ENCODE data around the gene ZNF689.
A peak's percentile ranks its signal among the peaks of the same experiment; 100 is the strongest.

ZNF689 gene

DNA sequence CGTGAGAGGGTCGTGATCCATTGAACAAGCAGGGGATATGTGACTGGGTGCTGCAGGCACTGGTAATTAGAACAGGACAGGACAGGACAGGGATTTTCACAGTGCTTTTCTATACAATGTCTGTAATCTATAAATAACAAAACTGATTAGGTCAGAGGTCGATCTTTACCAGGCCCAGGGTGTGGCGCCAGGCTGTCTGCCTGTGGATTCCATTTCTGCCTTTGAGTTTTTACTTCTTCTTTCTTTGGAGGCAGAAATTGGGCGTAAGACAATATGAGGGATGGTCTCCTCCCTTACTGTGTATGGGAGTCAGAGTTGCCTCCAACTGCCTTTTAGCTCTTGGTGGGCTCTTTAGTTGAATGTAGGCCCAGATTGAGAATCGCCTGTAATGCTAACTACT lies 50.5 kb downstream of the ZNF689 start:
- DNase-seq: no peak

DNA sequence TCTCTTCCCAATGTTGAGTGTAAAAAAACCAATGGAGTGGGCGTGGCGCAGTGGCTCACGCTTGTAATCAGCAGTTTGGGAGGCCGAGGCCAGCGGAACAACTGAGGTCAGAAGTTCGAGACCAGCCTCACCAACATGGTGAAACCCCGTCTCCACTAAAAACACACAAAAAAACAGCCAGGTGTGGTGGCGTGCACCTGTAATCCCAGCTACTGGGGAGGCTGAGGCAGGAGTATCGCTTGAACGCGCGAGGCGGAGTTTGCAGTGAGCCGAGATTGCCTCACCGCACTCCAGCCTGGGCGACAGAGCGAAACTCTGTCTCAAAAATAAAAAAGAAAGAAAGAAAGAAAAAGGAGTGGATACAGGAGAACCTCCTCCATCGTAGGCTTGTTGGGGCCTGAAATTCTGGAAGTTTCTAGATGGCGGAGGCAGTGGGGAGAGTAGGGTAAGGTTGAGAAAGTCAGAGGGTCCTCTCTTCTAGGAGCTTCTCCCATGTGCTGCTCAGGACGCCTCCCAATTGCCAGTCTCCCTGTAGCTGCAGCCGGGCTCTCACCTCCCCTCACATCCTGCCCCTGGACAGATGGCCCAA lies 51.3 kb downstream of the ZNF689 start:
- no peak for DNase-seq

DNA sequence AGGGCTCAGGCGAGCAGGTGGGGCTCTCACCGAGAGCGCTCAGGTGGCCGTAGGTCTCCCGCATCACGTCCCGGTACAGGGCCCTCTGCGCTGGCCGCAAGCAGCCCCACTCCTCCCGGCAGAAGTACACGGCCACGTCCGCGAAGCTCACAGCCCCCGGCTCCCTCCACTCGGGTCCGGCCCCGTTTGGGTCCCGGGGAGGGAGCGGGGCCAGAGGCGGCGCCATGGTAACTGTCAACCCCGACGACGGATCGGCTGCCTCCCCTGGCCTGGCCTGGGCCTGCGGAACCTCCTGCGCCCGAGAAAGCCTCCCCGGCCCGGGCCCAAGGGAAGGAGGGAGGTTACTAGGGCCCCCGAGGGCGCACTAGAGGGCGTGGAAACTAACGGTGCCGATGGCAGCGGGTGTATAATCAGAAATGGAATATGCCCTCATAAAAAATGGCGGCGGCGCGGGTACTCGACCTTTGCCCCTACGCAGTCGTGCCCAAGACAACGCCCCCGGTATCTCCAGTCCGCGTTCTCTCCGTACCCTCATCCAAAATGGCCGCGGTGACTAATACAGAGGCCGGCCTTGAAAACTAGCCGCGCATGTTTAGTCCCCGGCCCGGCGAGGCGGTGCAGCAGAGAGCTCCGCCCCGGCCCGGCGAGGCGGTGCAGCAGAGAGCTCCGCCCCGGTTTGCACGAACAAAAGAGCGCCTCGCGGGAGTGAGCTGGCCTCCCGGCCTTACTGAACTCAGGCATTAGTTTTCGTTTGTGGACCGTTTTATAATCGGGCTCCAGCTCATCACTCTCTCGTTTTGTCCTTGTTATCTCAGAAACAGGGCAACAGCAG lies 52.0 kb downstream of the ZNF689 start, which contains the start of gene ZNF764:
Gene ZNF764, minus strand, starts transcription at position 418 of the 832 bp plus-strand sequence. Its CDS starts 192 bp downstream, at position 226.
- peak; percentile 90 for DNase-seq

DNA sequence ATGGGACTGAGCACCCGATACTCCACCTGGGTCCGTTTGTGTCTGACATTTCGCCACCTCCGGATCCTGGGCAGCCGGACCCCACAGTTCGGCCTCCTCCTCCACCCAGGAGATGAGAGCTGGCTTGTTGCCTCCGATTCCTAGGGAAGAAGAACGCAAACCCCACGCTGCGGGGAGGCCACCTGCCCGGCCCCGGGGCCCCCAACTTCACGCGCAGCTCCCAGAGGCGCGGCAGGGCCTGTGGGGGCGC lies 52.6 kb downstream of the ZNF689 start:
- no peak for DNase-seq

DNA sequence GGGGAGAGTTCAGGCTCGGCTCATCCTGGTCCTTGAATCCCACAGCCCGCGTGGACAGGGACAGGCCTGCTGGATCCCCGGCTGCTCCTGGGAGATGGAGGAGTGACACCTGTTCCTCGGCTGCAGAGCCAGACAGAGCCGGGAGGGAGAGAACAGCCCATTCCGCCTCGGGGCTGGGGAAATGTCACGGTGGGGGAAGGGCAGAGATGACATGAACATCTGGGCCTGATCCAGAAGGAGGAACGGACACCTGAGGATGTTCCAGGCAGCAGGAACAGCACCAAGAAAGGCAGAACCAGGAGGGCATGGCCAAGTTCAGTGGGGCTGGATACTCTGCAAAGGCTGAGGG lies 54.1 kb downstream of the ZNF689 start:
- DNase-seq: no peak

DNA sequence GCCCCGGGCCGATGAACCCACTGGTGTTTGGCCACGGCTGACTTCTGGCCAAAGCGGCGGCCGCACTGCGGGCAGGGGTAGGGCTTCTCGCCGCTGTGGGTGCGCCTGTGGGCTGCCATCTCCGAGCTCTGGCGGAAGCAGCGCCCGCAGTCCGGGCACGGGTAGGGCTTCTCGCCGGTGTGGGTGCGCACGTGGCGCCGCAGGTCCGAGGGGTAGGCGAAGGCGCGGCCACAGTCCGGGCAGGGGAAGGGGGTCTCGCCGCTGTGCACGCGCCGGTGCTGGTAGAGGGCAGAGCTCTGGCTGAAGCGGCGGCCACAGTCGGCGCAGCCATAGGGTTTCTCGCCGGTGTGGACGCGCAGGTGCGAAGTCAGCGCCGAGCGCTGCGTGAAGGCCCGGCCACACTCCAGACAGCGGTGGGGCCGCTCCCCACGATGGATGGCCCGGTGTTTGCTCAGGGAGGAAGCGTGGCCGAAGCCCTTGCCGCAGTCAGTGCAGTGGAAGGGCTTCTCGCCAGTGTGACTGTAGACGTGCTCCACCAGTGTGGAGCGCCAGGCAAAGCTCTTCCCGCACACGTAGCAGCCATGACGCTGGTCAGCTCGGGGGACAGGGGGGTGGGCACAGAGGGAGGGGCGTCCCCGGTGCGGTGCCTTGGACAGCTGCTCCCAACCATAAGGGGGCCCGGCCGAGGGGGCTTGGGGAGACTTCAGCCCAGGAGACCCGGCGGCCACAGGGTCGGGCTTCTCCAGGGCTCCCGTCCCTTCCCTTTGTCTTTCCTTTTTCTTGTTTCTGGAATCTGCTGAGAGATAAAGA lies 54.7 kb downstream of the ZNF689 start:
- no peak for DNase-seq

DNA sequence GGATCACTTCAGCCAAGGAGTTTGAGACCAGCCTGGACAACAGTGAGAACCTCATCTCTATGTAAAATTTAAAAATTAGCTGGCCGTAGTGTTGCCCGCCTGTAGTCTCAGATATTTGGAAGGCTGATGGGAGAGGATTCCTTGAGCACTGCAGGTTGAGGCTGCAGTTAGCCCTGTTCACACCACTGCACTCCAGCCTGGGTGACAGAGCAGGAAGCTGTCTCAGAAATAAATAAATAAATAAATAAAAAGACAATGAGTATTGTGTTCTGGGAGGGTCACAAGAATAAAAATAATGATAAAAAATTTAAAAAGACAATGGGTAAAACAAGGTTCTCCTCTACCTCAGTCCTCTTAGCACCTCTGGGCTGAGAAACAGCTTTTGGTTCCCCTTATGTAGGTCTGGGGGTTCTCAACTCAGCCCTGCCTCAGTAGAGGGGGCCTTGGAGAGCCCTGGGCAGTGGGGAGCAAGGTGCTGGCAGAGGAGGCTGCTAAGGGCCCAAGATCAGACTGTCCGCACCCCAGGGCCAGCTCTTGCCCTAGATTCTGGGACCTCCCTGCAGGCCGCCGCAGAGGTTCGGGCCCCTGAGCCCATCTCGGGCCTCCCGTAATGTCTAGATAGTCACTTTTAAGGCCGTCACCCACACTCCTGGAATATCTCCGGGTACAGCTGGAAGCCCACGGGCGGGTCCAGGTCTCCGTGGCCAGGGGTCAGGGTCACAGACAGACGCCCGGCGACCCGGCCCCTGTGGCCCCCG lies 55.5 kb downstream of the ZNF689 start:
- no peak for DNase-seq

DNA sequence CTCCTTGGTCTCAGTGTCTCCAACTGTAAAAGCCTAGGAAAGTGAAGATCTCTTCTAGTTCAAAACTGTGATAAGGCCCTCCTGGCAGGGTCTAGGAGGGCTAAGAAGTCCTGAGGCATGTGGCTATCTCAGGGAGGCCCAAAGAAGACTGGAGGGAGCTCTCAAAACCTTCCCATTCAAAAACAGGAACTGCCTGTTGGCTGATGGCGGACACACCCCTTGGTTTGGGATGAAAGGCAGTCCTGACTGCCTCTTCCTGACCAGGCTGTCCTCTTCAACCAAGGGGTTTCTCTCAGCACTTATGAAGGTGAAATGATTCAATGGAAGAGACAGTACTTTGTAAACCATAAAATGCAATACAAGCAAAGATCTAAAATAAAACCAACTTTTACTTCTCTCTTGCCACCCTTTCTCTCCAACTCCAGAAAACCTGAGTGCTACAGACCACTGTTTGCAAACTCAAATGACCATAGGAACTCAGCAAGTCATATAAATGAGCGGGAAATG lies 56.7 kb downstream of the ZNF689 start:
- DNase-seq: no peak

DNA sequence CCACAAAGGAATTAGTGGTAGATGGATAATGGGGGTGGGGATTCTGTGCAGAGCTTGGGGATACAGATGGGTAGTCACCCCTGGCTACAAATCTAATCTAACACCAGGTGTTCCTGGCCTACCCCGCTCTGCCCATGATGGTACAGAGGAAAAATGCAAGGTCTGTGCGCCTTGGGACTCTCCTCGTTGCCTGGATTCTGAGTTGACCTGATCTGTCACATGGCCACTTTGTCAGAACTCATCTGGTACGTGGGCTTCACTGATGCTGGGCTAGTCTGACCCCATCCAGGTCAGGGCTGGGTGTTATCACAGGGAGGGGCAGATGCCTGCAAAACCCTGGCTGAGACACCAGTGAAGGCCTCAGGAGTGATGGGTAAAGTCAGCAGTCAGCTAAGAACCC lies 57.2 kb downstream of the ZNF689 start:
- DNase-seq: no peak

Data from cortex of kidney (tissue), 1 donor.